HG02852 (cell line): Measurements from ENCODE around the gene ATR.
"Not testable (repeated sequence)": the region's sequence is repeated elsewhere in the genome, so short reads cannot be mapped to it uniquely, and the experiment has no call there.

ENCODE experiments used
- ATAC-seq: cut with Tn5 transposase; IDR thresholded peaks from one replicate; pipeline ENCODE4 v1.9.1; 2021; ENCODE audit warnings: mild to moderate bottlenecking, moderate library complexity; ENCODE audit not compliant: unreplicated experiment

Gene ATR

GRCh38 chr3:142595581-142595950, 17.0 kb upstream of the ATR start:
- ATAC-seq, result no peak

GRCh38 chr3:142595141-142595540, 16.6 kb upstream of the ATR start:
- no peak for ATAC-seq

GRCh38 chr3:142592268-142592667, 13.7 kb upstream of the ATR start:
- ATAC-seq, result not testable (repeated sequence)

- ATAC-seq, result no peak
These were observed 10.2 kb upstream of the ATR start for GRCh38 chr3:142588703-142589102.

- no peak for ATAC-seq
These were observed 8.4 kb upstream of the ATR start for GRCh38 chr3:142586803-142587406.

- ATAC-seq, result not testable (repeated sequence)
These were observed 2.5 kb upstream of the ATR start for GRCh38 chr3:142581070-142581469.

- ATAC-seq, result no peak
These were observed 1.5 kb upstream of the ATR start for GRCh38 chr3:142580061-142580423.

GRCh38 chr3:142577696-142578328, 721 bp downstream of the ATR start:
- ATAC-seq, result no peak

- ATAC-seq, result no peak
These were observed 1.7 kb downstream of the ATR start for GRCh38 chr3:142576792-142577191.

GRCh38 chr3:142574665-142575064, 3.9 kb downstream of the ATR start:
- no peak for ATAC-seq

GRCh38 chr3:142574223-142574622, 4.3 kb downstream of the ATR start:
- ATAC-seq, result not testable (repeated sequence)

- not testable (repeated sequence) for ATAC-seq
These were observed 9.1 kb downstream of the ATR start for GRCh38 chr3:142569422-142569821.

- no peak for ATAC-seq
These were observed 10.0 kb downstream of the ATR start for GRCh38 chr3:142568393-142569017.

- ATAC-seq, result no peak
These were observed 12.4 kb downstream of the ATR start for GRCh38 chr3:142566096-142566495.

- ATAC-seq, result no peak
These were observed 15.0 kb downstream of the ATR start for GRCh38 chr3:142563496-142563997.

- no peak for ATAC-seq
These were observed 18.4 kb downstream of the ATR start for GRCh38 chr3:142560118-142560517.

GRCh38 chr3:142553741-142554140, 24.8 kb downstream of the ATR start:
- ATAC-seq, result no peak

- ATAC-seq, result not testable (repeated sequence)
These were observed 26.0 kb downstream of the ATR start for GRCh38 chr3:142552579-142552978.

GRCh38 chr3:142549986-142550385, 28.5 kb downstream of the ATR start:
- no peak for ATAC-seq

GRCh38 chr3:142543307-142543706, 35.2 kb downstream of the ATR start:
- no peak for ATAC-seq

GRCh38 chr3:142542054-142542453, 36.5 kb downstream of the ATR start:
- ATAC-seq, result no peak

- no peak for ATAC-seq
These were observed 42.0 kb downstream of the ATR start for GRCh38 chr3:142536519-142536918.
